Ishikawa (cell line): ENCODE data around the gene AUTS2.

ENCODE experiments used
- CEBPB ChIP-seq: IDR thresholded peaks from 2 replicates; pipeline ENCODE4 v1.6.1; 2012
- CREB1 ChIP-seq: IDR thresholded peaks from 2 replicates; pipeline ENCODE4 v1.6.1; 2012; ENCODE audit warnings: low read depth
- EGR1 ChIP-seq: IDR thresholded peaks from 2 replicates; pipeline ENCODE4 v1.6.1; 2012
- EP300 ChIP-seq: IDR thresholded peaks from 2 replicates; pipeline ENCODE4 v1.6.1; 2012; ENCODE audit warnings: borderline replicate concordance
- FOXM1 ChIP-seq: IDR thresholded peaks from 2 replicates; pipeline ENCODE4 v1.6.1; 2012; ENCODE audit warnings: low read depth, borderline replicate concordance
- MAX ChIP-seq: IDR thresholded peaks from 2 replicates; pipeline ENCODE4 v1.6.1; 2012
- NFIC ChIP-seq: IDR thresholded peaks from 2 replicates; pipeline ENCODE4 v1.6.1; 2012
- RAD21 ChIP-seq: IDR thresholded peaks from 2 replicates; pipeline ENCODE4 v1.6.1; 2012; ENCODE audit warnings: low read depth
- REST ChIP-seq: IDR thresholded peaks from 2 replicates; pipeline ENCODE4 v1.6.1; 2012; ENCODE audit warnings: low read depth, mild to moderate bottlenecking
- TAF1 ChIP-seq: IDR thresholded peaks from 2 replicates; pipeline ENCODE4 v1.6.1; 2012; ENCODE audit warnings: low read depth, mild to moderate bottlenecking
- TCF12 ChIP-seq: IDR thresholded peaks from 2 replicates; pipeline ENCODE4 v1.6.1; 2012; ENCODE audit warnings: low read depth
- TEAD4 ChIP-seq: IDR thresholded peaks from 2 replicates; pipeline ENCODE4 v1.6.1; 2012
- USF1 ChIP-seq: IDR thresholded peaks from 2 replicates; pipeline ENCODE4 v1.6.1; 2012
- YY1 ChIP-seq: IDR thresholded peaks from 2 replicates; pipeline ENCODE4 v1.6.1; 2012; ENCODE audit warnings: low read depth
- ZBTB7A ChIP-seq: IDR thresholded peaks from 2 replicates; pipeline ENCODE4 v1.6.1; 2012; ENCODE audit warnings: low read depth

Gene AUTS2

GRCh38 chr7:70684173-70684572 lies 1085.9 kb downstream of the AUTS2 start:
- no peak for TF ChIP-seq TEAD4
- no peak for TF ChIP-seq NFIC
- no peak for TF ChIP-seq TAF1
- TF ChIP-seq FOXM1 = no peak
- TF ChIP-seq CREB1 = no peak
- no peak for TF ChIP-seq USF1

DNA sequence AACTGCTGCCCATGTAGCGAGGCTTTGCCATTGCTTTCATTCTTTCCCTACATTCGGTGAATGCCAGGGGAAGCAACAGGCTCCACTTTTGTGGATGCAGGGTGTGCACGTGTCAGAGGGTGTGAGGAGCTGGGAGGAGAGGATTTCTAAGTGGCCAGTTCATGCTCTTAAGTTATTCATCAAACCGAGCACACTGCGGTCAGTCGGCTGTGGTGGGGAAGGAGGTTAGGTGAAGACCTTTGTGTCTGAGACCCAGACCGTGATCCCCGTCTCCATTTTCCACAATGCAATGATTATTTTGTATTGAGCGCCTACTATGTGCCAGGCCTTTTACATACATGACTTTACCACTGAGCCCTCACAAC lies 1095.0 kb downstream of the AUTS2 start:
- TF ChIP-seq RAD21 (no peak), TCF12 (no peak), MAX (0 out of 2 replicates have a peak, but pooled peaks have one; percentile 14), NFIC (no peak), CREB1 (no peak), ZBTB7A (no peak)

GRCh38 chr7:70693686-70694433 lies 1095.6 kb downstream of the AUTS2 start:
- no peak for TF ChIP-seq RAD21
- TF ChIP-seq ZBTB7A = no peak
- TF ChIP-seq USF1 = no peak
- no peak for TF ChIP-seq CEBPB
- no peak for TF ChIP-seq CREB1

DNA sequence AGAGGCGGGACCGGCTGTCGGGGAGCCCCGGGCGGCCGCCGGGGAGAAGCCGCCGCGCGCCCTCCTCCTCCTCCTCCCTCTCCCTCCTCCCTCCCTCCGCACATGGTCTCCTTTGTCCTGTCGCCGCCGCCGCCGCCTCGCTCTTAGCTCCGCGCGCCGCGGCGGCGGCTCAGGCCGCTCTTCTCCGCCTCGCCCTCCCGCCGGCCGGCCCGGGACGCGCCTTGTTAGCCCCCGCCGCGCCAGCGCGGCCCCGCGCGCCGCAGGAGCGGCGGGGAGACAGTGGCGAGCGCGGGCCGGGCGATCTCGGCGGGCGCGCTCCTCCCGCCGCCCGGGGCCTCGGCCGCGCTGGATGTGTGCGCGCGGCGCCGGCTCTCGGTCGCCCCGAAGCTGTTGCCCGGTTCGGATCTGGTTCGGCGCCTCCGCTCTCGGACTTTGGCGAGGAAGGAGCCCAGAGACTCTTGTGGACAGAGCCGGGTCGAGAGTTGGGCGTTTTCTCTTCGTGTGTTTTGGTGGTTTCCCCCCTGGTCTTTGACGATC lies 1096.2 kb downstream of the AUTS2 start:
- no peak for TF ChIP-seq CREB1
- TF ChIP-seq YY1 = no peak
- no peak for TF ChIP-seq RAD21
- TF ChIP-seq EP300 = no peak
- TF ChIP-seq CEBPB = no peak
- TF ChIP-seq MAX = no peak
- no peak for TF ChIP-seq TCF12
- TF ChIP-seq NFIC = no peak
- TF ChIP-seq ZBTB7A = no peak
- TF ChIP-seq REST = no peak
- TF ChIP-seq TAF1 = no peak

GRCh38 chr7:70694971-70695794 lies 1096.9 kb downstream of the AUTS2 start:
- no peak for TF ChIP-seq TAF1
- no peak for TF ChIP-seq USF1
- no peak for TF ChIP-seq EGR1
- TF ChIP-seq MAX = no peak
- TF ChIP-seq YY1 = no peak
- TF ChIP-seq REST = no peak
- TF ChIP-seq FOXM1 = no peak
- no peak for TF ChIP-seq RAD21
- TF ChIP-seq TCF12 = no peak
- TF ChIP-seq EP300 = no peak

GRCh38 chr7:70695795-70696083 lies 1097.5 kb downstream of the AUTS2 start:
- TF ChIP-seq TCF12 (no peak), TEAD4 (no peak), REST (no peak), MAX (no peak), RAD21 (no peak), NFIC (no peak), FOXM1 (no peak), TAF1 (no peak), CREB1 (no peak), CEBPB (no peak), YY1 (no peak), EP300 (no peak), USF1 (no peak), EGR1 (no peak), ZBTB7A (no peak)
